ENCODE measurements around the gene FAM8A1.

Gene FAM8A1

DNA sequence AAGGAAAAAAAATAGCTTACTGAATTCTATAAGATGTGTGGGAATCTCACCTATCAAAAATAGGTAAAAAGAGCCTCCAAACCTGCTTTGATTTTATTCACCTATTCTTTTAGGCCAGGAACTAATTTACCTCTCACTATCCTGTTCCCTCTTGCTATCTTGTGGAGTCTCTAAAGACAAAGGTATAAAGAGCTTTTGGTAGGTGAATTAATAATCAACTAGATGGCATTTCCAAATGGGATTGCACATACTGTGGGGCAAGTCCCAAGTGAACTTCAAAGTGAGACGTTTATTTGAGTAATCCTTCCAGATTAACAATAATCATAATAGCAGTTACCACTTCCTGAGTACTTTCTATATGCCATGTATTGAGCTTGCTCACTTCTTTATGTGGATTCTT is 2.8 kb downstream of the FAM8A1 start:
- no peak for DNase-seq

DNA sequence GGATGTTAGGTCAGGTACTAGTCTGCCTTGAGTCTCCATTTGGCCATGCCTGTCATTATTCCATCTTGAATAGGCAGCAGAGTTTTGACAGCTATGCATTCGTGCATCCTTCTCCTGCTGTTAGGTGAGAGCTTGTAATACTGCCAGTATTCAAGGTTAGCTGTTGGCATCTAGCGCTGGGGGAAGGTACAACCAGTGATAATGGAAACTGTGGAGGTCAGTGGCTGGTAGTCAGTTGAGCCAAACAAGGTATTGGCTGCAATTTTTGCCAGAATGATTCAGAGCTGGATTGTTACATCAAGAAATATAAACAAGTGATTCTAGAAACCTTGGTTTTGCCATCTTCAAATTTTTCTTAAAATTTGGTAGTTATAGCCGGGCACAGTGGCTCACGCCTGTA is 6.5 kb downstream of the FAM8A1 start:
- no peak for DNase-seq

DNA sequence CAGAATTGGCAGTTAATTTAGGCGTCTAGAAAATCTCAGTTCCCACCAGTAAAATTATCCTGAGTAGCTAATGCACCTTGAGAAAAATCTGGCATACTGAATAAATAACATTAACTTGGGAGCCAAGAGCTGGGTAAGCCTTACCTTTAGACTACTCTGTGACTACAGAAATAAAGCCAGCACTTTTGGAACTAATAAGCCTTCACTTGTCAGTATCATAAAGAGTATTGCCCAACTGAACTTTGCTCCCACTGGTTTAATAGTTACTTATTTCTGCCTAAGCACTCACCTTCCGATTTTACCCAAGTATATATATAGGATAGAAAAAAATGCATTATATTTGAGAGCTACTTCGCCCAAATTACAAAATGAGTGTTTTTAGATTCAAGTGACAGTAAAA is 10.7 kb downstream of the FAM8A1 start:
- DNase-seq, result no peak

DNA sequence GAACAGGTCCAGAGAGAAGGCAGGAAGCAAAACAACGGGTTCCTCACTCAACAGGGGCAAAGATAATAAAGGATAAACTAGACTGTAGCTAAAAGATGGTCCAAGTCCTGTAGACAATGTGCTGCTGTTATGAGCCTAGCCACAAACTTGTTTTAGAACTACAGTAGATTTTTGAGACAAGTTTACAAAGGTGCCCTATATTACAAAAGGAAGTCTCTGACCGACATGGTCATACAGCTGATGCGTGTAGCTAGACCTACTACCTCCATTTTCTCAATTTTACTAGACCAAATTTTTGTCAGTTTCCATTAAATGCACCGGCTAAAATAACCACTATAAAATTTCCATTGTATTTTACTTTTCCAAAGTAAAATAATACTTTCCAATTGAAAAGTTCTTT is 11.9 kb downstream of the FAM8A1 start:
- DNase-seq, result no peak

DNA sequence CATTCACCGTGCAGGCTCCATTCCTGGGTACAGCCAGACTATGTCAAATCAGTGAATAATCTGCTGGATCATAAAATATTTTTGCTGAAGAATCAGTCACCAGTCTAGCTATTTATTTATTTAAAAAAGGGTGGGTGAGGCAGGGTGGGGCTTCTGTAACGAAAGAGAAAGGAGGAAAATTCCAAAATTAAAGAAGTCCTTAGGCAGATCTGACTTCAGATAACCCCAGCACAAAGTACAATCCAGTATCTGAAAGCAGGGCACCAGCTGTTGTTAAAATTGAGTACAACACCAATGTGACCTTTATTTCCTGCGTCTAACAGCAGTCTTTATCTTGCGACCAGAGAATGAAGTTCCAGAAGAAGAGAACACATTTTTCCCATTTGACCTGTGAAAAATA is 15.7 kb downstream of the FAM8A1 start:
- no peak for DNase-seq

DNA sequence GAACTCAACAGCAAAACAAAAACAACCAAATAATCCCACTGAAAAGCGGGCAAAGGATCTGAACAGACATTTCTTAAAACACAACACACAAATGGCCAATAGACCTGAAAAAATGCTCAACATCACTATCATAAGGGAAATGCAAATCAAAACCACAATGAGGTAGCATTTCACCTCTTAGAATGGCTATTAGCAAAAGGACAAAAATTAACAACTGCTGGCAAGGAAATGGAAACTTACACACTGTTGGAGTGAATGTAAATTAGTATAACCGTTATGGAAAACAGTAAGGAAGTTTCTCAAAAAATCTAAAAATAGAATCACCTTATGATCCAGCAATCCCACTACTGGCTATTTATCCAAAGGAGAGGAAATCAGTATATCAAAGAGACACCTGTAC is 20.9 kb downstream of the FAM8A1 start:
- no peak for DNase-seq

DNA sequence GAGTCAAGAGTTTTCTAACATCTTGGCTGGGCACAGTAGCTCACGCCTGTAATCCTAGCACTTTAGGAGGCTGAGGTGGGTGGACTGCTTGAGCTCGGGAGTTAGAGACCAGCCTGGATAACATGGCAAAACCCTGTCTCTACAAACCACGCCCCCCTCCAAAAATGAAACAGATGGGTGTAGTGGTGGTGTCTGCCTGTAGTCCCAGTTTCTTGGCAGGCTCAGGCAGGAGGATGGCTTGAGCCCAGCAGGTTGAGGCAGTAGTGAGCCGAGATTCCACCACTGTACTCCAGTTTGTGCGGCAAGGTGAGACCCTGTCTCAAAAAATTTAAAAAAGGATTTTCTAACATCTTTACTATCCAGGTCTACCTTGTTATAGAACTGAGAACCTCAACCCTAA is 22.0 kb downstream of the FAM8A1 start:
- DNase-seq, result no peak

DNA sequence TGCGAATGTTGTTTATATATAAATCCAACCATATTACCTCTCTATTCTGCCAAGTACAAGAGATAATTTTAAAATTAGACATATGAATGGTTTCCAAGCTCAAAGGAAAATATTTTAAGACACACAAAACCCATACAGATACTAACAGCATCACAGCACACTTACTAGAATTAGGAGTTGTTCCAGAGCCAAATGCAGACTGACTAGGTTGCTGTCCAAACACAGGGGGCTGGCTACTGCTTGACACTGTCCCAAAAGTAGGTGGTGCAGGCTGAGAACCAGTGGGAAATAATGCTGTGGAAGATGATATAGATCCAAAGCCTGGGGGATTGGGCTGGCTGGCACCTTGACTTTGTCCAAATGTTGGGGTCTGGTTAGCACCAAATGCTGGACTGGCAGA is 24.3 kb downstream of the FAM8A1 start:
- DNase-seq, result no peak

DNA sequence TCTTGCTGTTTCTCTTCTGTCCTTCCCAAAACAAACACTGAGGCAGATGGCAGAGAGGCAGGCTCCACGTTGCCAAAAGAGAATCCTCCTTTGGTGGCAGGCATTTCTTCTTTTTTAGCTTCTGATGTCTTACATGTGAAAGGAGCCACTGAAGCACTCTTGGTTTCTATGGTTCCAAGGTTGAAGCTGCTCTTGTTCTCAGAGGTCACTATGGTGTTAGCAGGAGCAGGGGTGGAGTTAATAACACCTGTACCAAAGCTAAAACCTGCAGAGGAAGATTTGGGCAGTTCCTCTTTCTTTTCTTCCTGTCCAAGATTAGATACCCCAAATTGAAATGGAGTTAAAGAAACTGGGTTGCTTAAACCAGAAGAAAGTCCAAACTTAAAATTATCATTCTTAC is 28.8 kb downstream of the FAM8A1 start:
- DNase-seq, result no peak

DNA sequence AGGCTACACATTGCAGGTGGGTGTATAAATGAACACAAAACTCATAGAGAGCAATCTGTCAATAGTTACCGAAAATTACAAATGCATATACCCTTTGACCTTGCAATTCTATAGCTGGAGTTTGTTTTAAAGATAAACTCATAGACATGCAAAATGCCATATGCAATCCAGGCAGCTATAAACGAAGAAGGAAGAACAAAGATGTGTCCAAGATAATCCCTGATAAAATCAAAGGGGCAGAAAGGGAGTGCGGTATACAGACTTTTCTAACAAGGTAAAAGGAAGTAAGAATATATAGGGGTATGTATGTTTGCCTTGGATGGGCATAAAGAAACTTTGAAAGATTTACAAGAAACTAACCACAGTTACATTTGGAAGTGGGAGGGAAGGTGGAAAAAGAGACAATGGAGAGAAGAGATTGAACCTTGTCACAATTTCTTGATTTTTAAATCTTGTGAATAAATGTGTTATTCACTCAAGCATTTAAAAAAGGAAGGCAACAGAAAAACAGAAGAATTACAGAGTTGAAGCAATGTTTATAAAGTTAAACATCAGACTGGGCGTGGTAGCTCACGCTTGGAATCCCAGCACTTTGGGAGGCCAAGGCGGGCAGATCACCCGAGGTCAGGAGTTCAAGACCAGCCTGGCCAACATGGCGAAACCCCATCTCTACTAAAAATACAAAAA is 29.9 kb downstream of the FAM8A1 start:
- DNase-seq, result no peak

DNA sequence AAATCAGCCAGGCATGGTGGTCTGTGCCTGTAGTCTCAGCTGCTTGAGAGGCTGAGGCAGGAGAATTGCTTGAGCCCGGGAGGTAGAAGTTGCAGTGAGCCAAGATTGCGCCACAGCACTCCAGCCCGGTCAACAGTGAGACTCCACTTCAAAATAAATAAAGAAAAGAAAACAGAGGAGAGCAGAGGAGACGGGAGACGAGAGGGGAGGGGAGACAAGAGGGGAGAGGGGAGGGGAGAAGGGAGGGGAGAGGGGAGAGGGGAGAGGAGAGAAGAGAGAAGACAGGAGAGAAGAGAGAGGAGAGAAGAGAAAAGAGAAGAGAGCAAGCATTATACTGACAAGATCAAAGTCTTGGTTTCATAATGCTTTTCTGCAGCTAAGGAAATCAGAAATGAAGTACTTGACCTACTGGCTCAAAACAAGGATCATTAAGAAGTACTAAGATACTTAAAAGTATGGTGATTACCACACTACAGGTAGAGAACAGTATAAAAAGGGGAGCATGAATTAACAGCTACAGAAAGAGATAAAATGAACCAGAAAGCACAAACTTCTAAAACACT is 30.5 kb downstream of the FAM8A1 start:
- DNase-seq, result no peak

DNA sequence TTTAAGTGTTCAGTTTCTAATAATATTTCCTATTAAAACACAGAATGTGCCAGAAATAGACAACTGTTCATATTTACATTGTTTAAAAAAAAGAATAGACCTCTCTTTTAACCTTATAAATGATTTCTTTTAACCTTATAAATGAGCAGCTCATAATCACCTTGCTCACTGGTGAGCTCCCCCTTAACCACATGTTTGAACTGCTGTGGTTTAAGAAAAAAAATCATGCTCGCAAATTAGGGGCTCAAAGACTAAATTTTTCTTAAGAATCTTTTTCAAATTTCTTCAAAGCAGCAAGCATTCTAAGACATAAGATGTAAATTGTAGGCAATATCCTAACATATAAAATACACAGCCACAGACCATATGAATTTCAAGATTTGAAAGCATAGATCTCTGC is 32.8 kb downstream of the FAM8A1 start:
- peak in 1 of 2 donors; percentile 20 for DNase-seq

DNA sequence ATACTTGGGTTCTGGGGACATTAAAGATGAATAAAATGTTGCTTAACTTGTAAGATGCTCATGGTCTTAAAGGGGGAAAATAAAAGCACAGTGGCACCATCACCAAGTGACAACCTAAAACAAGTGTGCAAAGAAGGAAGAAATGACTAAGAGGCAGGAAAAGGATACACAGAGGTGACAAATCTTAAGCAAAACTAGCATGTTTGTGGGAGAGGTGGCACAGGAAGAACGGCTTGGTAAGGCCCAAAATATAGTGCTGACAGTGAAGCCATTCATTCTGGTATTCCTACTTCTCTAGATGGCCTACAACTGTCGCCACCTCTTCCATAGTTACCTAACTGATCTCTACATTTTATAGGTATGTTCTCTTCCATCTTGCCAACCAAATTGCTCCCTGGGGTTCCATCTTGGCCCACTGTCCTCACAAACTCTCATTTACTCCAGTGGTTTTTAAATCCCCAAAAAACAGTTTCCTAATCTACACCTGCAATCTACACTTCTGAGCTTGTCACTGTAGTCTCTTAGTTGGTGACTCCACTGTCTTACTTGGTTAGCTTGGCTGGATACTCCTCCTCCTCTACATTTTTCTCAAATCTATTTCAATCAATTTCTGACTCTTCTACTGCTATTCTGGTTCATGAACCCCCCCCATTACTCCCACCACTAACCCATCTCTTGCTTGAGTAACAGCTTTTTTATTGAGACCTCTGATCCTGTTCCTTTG is 33.5 kb downstream of the FAM8A1 start:
- DNase-seq, result peak in 1 of 2 donors; percentile 42

DNA sequence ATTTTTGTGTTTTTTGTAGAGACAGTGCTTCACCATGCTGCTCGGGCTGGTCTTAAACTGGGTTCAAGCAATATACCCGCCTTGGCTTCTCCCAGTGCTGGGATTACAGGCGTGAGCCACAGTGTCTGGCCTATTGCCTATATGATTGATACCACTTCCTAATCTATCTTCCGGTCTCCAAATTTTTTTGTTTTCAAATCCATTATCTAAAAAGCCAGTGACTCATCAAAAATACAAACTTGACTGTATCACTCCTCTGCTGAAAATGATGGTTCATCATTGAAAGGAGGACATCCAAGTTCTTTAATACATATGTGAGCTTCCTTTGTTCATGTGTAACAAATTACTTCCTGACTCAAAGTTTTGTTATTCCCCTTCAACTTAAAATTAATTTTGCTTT is 35.5 kb downstream of the FAM8A1 start:
- DNase-seq, result no peak

DNA sequence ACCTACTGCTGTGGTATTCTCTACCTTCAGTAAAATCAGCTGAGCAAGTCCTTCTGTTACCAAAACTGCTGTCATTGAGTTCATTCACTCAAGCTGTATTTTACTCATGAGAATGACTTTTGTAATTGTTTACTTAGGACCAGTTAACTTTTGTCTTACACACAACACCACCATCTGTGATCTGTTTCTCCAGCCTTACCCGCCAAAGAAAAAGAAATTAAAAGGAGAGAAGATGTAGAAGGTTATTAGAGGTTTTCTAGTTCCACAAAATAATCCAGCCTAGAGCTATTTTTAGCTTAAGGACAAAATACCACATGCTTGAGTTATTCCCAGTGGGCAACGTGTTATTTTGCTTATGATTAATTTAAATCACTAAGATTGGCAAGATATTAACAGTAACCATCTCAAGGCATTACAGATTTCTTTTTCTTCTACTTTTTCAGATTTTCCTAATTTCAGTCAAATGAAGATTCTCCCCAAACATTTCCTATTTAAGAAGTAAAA is 38.2 kb downstream of the FAM8A1 start:
- no peak for DNase-seq

DNA sequence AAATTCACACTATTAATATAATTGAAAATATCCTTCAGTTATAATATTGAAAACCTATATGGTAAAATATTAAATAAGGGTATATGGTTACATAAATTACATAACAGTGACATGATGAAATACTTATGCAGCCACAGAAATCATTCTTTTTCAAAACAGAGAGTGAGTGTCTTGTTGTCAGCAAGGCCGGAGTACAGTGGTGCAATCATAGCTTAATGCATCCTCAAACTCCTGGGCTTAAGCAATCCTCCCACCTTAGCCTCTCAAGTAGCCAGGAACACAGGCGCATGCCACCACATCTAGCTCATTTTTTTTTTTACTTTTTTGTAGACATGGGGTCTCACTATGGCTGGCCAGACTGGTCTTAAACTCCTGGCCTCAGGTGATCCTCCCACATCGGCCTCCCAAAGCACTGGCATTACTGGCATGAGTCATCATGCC is 40.4 kb downstream of the FAM8A1 start:
- DNase-seq, result no peak

DNA sequence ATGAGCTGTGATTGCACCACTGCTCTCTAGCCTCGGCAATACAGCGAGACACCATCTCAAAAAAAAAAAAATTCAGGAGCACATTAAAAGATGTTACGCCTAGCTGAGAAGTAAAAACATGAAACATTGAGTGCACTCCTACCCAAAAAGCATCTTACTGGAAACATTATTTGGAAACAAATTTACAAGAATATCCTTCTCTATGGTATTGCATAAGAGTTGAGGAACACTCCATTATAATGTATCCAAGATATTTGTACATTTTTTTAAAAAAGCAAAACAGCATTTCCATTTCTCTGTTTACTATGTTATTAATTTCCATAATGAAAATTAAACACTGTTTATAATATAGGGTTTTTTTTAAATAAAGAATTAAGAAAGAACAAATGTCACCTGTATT is 48.6 kb downstream of the FAM8A1 start:
- no peak for DNase-seq

DNA sequence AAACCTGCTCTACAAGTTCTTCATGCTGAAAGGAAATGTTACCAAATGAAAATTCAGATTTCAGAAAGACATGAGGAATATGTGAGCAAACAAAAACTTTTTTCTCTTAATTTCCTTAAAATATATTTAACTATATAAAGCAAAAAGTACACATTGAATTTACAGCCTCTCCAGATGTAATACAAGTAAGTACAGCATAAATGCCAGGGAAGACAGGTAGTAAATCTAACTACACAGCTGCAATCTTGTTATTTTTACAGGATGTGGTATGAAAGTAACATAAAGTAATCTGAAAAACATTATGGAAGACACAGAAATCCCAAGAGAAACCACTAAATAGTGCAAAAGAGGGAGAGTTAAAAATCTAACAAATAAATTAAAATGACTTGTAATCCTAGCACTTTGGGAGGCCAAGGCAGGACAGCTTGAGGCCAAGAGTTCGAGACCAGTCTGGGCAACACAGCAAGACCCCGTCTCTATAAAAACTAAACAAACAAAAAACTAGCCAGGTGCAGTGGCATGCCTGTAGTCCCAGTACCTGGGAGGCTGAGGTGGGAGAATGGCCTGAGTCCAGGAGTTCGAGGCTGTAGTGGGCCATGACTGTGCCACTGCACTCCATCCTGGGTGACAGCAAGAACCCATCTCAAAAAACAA is 50.7 kb downstream of the FAM8A1 start:
- no peak for DNase-seq

DNA sequence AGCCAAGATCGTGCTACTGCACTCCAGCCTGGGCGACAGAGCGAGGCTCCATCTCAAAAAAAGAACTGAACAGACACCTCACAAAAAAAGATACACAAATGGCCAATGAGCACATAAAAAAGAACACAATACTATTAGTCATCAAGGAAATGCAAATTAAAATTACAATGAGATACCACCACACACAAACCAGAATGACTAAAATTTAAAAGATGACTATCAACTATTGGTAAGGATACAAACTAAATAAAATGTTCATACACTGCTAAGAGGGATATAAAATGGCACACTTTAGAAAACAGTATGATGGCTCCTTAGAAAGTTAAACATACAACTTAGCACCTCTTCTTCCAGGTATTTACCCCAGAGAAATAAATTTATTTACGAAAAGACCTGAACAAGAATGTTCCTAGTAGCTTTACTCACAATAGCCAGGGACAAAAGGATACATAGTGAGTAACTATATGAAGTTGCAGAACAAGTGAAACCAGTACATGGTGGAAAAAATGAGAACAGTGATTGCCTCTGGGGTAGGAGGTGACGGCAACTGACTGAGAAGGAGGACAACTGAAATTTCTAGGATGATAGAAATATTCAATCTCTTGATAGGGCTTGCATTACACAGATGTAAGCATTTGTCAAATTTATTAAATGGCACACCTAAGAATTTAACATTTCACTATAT is 53.2 kb downstream of the FAM8A1 start:
- DNase-seq, result no peak

DNA sequence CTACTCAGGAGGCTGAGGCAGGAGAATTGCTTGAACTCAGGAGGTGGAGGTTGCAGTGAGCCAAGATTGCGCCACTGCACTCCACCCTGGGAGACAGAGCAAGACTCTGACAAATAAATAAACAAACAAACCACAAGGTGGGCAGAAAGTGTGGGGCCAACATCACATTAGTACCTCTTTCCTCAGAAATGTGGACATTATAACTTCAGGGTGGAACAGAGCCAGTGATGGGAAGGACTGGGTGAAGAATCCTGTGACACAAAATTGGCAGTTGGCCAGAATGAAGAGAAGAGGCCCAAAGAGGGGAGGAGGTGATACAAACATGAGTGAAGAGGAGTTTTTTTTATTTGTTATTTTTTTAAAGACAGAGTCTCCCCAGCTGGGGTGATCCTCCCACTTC is 56.0 kb downstream of the FAM8A1 start:
- no peak for DNase-seq

DNA sequence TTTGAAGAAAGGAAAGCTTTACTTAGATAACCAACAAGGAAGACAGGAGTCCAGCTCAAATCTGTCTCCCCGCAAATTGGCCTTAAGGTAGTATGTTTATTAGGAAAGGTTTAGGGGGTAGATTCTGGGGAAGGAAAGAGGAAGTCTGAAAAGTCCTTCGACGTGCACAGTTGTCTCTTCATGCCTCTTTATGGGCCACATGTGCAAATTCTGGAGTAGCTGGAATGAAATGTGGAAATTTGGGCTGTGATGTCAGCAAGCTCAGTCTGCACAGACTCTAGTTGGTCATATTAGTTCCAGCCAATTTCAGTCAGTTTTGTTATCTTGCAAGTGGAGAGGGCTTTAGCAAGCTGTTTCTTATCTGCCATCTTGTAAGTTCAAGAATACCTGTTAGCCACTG is 56.5 kb downstream of the FAM8A1 start:
- no peak for DNase-seq

Measured in CD4-positive, alpha-beta T cell treated with Interferon alpha-2 for 1 hour (primary cell).